ENCODE measurements around the gene NRCAM. TPM values are rescaled to one million over a fixed set of nuclear protein-coding genes. Genes with fewer than 3 reads are reported as not detected.
A peak's percentile ranks its signal among the peaks of the same experiment; 100 is the strongest.

NRCAM gene
- polyA plus RNA-seq, 2 of the 4 experiments (the other 2 are of a cell fraction) = 129 to 210 TPM

GRCh38 chr7:108118959-108119358, 337.3 kb downstream of the NRCAM start:
- CTCF ChIA-PET = interaction anchor here (0.7 to 1.5 kb wide), 6 partner anchors 9 to 27 kb away, joined by 3 to 7 read pairs (median 3); partner anchors contain the start of gene LAMB4

GRCh38 chr7:108114117-108114841, 342.0 kb downstream of the NRCAM start:
- Histone ChIP-seq H3K9me3 (no peaks in the 10 kb centered on the region), H3K4me1 (no peaks in the 10 kb centered on the region), H3K4me2 (no peak overlapping the region), H3K27ac (no peak overlapping the region), H3K4me3 (no peak overlapping the region)
- TF ChIP-seq TFCP2L1 (CRISPR knock-in tag; IDR thresholded peaks at IDR 0.05) (no peak), HOXA7 (CRISPR knock-in tag; IDR thresholded peaks at IDR 0.05) (no peak), MAFK (IDR thresholded peaks at IDR 0.05; ENCODE audit: partially characterized antibody) (no peak), RAD21 (conservative IDR thresholded peaks at IDR 0.05 in 1 of 2, IDR thresholded peaks at IDR 0.05 in 1 of 2) (peak; percentile 57 to 81), CTCF (IDR thresholded peaks at IDR 0.05) (peak; percentile 55), TP53 (CRISPR knock-in tag; IDR thresholded peaks at IDR 0.05) (no peak), ZSCAN20 (CRISPR knock-in tag; IDR thresholded peaks at IDR 0.05) (no peak), PBX3 (IDR thresholded peaks at IDR 0.05) (no peak), CEBPB (IDR thresholded peaks at IDR 0.05) (no peak), SMC3 (IDR thresholded peaks at IDR 0.05) (peak; percentile 43), ESRRA (IDR thresholded peaks at IDR 0.05; ENCODE audit: borderline replicate concordance, low read length) (no peak), RFX5 (IDR thresholded peaks at IDR 0.05) (no peak), RCOR1 (IDR thresholded peaks at IDR 0.05; ENCODE audit: low read depth, low read length) (no peak), MYC (IDR thresholded peaks at IDR 0.05; ENCODE audit: borderline replicate concordance, low read length) (no peak), EHF (CRISPR knock-in tag; IDR thresholded peaks at IDR 0.05) (no peak)
- DNase-seq (ENCODE audit: low read depth in 1 of 2, low spot score in 1 of 2) (peak; percentile 10 to 35), FAIRE-seq (no peak), ATAC-seq (peak; percentile 67 to 91; a peak in 4 of 6 replicates)
- 57% methylated on average over 6 of the region's 6 CpGs for WGBS (ENCODE audit: missing lambda C conversion rate)
- ChIA-PET POLR2A (no interaction called here), CTCF (interaction anchor here (0.8 to 2.7 kb wide), 11 partner anchors 11 to 383 kb away, joined by 3 to 13 read pairs (median 3); no protein-coding TSS in a partner anchor)

More at GRCh38 chr7:108118959-108119358, 337.3 kb downstream of the NRCAM start:
- POLR2A ChIA-PET = no interaction called here
- no peak overlapping the region for H3K27ac ChIP-seq
- no peak overlapping the region for H3K4me3 ChIP-seq
- WGBS (ENCODE audit: missing lambda C conversion rate) = 88% methylated on average over 2 of the region's 2 CpGs
- no peak for DNase-seq (ENCODE audit: low read depth in 1 of 2, low spot score in 1 of 2)
- no peak overlapping the region for H3K4me2 ChIP-seq
- FAIRE-seq = no peak
- ATAC-seq = peak; percentile 70 to 75; a peak in 4 of 6 replicates
- H3K4me1 ChIP-seq = no peaks in the 10 kb centered on the region
- TF ChIP-seq POLR2A (IDR thresholded peaks at IDR 0.05; ENCODE audit: low read length) = no peak
- no peak for TF ChIP-seq KDM1A (IDR thresholded peaks at IDR 0.05; ENCODE audit: low read depth)
- TF ChIP-seq EP300 (IDR thresholded peaks at IDR 0.05) = no peak
- TF ChIP-seq TP53 (CRISPR knock-in tag; IDR thresholded peaks at IDR 0.05) = no peak
- no peak for TF ChIP-seq FOSL2 (IDR thresholded peaks at IDR 0.05)
- no peak for TF ChIP-seq FOSL2 (CRISPR knock-in tag; IDR thresholded peaks at IDR 0.05)
- TF ChIP-seq RCOR1 (IDR thresholded peaks at IDR 0.05; ENCODE audit: low read depth, low read length) = no peak
- TF ChIP-seq HMGXB4 (CRISPR knock-in tag; IDR thresholded peaks at IDR 0.05; ENCODE audit: borderline replicate concordance) = no peak
- no peak for TF ChIP-seq HES2 (IDR thresholded peaks at IDR 0.05)
- TF ChIP-seq JUNB (IDR thresholded peaks at IDR 0.05) = no peak
- TF ChIP-seq HOXA7 (CRISPR knock-in tag; IDR thresholded peaks at IDR 0.05) = no peak
- TF ChIP-seq EHMT2 (IDR thresholded peaks at IDR 0.05; ENCODE audit: low read depth) = no peak
- no peak for TF ChIP-seq BHLHE40 (IDR thresholded peaks at IDR 0.05; ENCODE audit: low read depth, low read length)
- no peaks in the 10 kb centered on the region for H3K9me3 ChIP-seq
